Measurements from ENCODE around the gene BAG3. TPM values are rescaled to one million over a fixed set of nuclear protein-coding genes. Genes with fewer than 3 reads are reported as not detected.

BAG3 gene
- total RNA-seq, 2 donors from 2014 or later: 13.4 to 19.5 TPM

GRCh38 chr10:119688033-119688508, 36.9 kb downstream of the BAG3 start:
- TF ChIP-seq CTCF (conservative IDR thresholded peaks at IDR 0.05): peak; percentile 52
- H3K4me3 ChIP-seq (ENCODE audit: low read length): peak overlapping the region; percentile 78
- Mint-ChIP-seq H3K4me1 (peaks cover 27% of the 10 kb centered on the region), H3K4me3 (peak overlapping the region; percentile 61), H3K27me3 (ENCODE audit: insufficient read depth) (no peaks in the 10 kb centered on the region), H3K9me3 (peaks cover 2% of the 10 kb centered on the region), H3K27ac (peak overlapping the region; percentile 98), H3K36me3 (ENCODE audit: low read depth) (no peaks in the 10 kb centered on the region)
- peak overlapping the region; percentile 60 for H3K9ac ChIP-seq (ENCODE audit: extremely low read depth, low read length, poor library complexity, severe bottlenecking)
- peaks cover 5% of the 10 kb centered on the region for H3K4me1 ChIP-seq (ENCODE audit: control insufficient read depth, insufficient read depth, low read length)
- no peaks in the 10 kb centered on the region for H3K36me3 ChIP-seq (ENCODE audit: control insufficient read depth, insufficient read depth, low read length)
- H3K27ac ChIP-seq (ENCODE audit: low read depth, low read length): no peak overlapping the region
- H3K27me3 ChIP-seq (ENCODE audit: control insufficient read depth, insufficient read depth, low read length, poor library complexity, severe bottlenecking): no peaks in the 10 kb centered on the region
- 12 to 41% methylated on average over 4 of the region's 4 CpGs for WGBS, 2 experiments (ENCODE audit: insufficient coverage in 1 of 2, insufficient read length in 1 of 2)
- no peaks in the 10 kb centered on the region for H3K9me3 ChIP-seq (ENCODE audit: control insufficient read depth, low read length)
- peak; percentile 80 for DNase-seq

GRCh38 chr10:119689016-119689580, 37.9 kb downstream of the BAG3 start:
- Histone ChIP-seq H3K4me1 (ENCODE audit: control insufficient read depth, insufficient read depth, low read length) (peaks cover 5% of the 10 kb centered on the region), H3K27ac (ENCODE audit: low read depth, low read length) (no peak overlapping the region), H3K27me3 (ENCODE audit: control insufficient read depth, insufficient read depth, low read length, poor library complexity, severe bottlenecking) (no peaks in the 10 kb centered on the region), H3K36me3 (ENCODE audit: control insufficient read depth, insufficient read depth, low read length) (no peaks in the 10 kb centered on the region), H3K9me3 (ENCODE audit: control insufficient read depth, low read length) (no peaks in the 10 kb centered on the region), H3K4me3 (ENCODE audit: low read length) (no peak overlapping the region), H3K9ac (ENCODE audit: extremely low read depth, low read length, poor library complexity, severe bottlenecking) (no peak overlapping the region)
- no peak for DNase-seq
- no peak for TF ChIP-seq CTCF (conservative IDR thresholded peaks at IDR 0.05)
- Mint-ChIP-seq H3K4me3 (no peak overlapping the region), H3K27me3 (ENCODE audit: insufficient read depth) (no peaks in the 10 kb centered on the region), H3K4me1 (peaks cover 27% of the 10 kb centered on the region), H3K36me3 (ENCODE audit: low read depth) (no peaks in the 10 kb centered on the region), H3K9me3 (peaks cover 2% of the 10 kb centered on the region), H3K27ac (peak overlapping the region; percentile 98)
- WGBS, 2 experiments (ENCODE audit: insufficient coverage in 1 of 2, insufficient read length in 1 of 2): 83 to 86% methylated on average over 6 of the region's 6 CpGs

DNA sequence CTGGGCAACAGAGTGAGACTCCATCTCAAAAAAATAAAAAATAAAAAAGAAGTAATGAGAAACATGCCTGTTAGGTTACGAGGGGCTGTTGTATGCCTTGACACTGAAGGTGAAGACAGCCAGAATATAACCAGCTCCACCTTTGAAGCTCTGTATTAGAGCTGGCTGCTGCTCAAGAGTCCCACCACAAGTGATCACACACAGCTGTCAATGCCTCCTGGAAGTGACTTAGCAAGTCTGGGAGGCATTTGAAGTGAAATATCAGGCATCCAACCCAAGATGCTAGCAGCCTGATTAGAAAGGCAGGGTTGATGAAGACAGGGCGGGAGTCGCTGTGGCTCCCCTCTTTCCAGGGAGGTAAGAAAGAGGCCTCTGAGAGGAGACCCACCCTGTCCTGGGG, 40.5 kb downstream of the BAG3 start:
- no peak overlapping the region for H3K4me3 Mint-ChIP-seq
- WGBS, 2 experiments (ENCODE audit: insufficient coverage in 1 of 2, insufficient read length in 1 of 2): 96% methylated on average over 3 of the region's 3 CpGs
- no peak overlapping the region for H3K4me3 ChIP-seq (ENCODE audit: low read length)
- H3K4me1 ChIP-seq (ENCODE audit: control insufficient read depth, insufficient read depth, low read length): peaks cover 3% of the 10 kb centered on the region
- peaks cover 27% of the 10 kb centered on the region for H3K4me1 Mint-ChIP-seq
- H3K36me3 ChIP-seq (ENCODE audit: control insufficient read depth, insufficient read depth, low read length): no peaks in the 10 kb centered on the region
- H3K27ac ChIP-seq (ENCODE audit: low read depth, low read length): no peak overlapping the region
- H3K36me3 Mint-ChIP-seq (ENCODE audit: low read depth): no peaks in the 10 kb centered on the region
- DNase-seq: no peak
- H3K9me3 ChIP-seq (ENCODE audit: control insufficient read depth, low read length): no peaks in the 10 kb centered on the region
- H3K27me3 Mint-ChIP-seq (ENCODE audit: insufficient read depth): no peaks in the 10 kb centered on the region
- no peak overlapping the region for H3K9ac ChIP-seq (ENCODE audit: extremely low read depth, low read length, poor library complexity, severe bottlenecking)
- H3K9me3 Mint-ChIP-seq: peaks cover 5% of the 10 kb centered on the region
- no peak for TF ChIP-seq CTCF (conservative IDR thresholded peaks at IDR 0.05)
- no peaks in the 10 kb centered on the region for H3K27me3 ChIP-seq (ENCODE audit: control insufficient read depth, insufficient read depth, low read length, poor library complexity, severe bottlenecking)
- H3K27ac Mint-ChIP-seq: no peak overlapping the region
